ENCODE measurements around the gene POLR2E.

DNA sequence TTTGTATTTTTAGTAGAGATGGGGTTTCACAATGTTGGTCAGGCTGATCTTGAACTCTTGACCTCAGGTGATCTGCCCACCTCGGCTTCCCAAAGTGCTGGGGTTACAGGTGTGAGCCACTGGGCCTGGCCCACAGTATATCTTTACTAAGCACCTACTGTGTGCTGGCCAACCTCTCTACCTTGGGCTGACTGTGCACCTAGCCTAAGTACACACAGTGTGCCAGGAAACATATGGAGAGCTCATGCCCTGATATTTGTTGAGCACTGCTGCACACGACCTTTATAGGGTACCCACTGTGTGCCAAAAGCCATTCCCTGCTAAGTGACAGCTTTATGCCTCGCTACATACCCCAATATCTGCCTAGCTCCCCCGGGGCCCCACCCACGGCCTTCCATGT is 34.5 kb downstream of the POLR2E start:
- TF ChIP-seq CTCF (conservative IDR thresholded peaks at IDR 0.05) (no peak), EZH2 (IDR thresholded peaks at IDR 0.05; ENCODE audit: low read depth) (no peak)
